ENCODE measurements around the gene TMEM87B. TPM values are rescaled to one million over a fixed set of nuclear protein-coding genes. Genes with fewer than 3 reads are reported as not detected.

The TMEM87B gene
- total and polyA plus RNA-seq, 2 of the 4 experiments (the other 2 are of a cell fraction) = 6.3 to 12.5 TPM

GRCh38 chr2:112024231-112024630, 30.8 kb upstream of the TMEM87B start:
- Histone ChIP-seq H3K27me3 (ENCODE audit: control insufficient read depth, insufficient read depth, low read length) (peaks cover 8% of the 10 kb centered on the region), H3K79me1 (ENCODE audit: low read depth in 1 of 2, low read length in 2 of 2) (no peaks in the 10 kb centered on the region), H4K20me1 (ENCODE audit: insufficient read depth, low read length) (no peaks in the 10 kb centered on the region; the same call in 1 of the 2 replicates), H3K9ac (ENCODE audit: low read depth, low read length) (no peak overlapping the region), H4K8ac (ENCODE audit: low read depth in 2 of 2, low read length in 2 of 2) (no peak overlapping the region), H3K56ac (ENCODE audit: extremely low read depth, insufficient read depth, low read length) (no peak overlapping the region), H2AK9ac (replicated peaks; ENCODE audit: low read depth, low read length, poor library complexity) (no peak overlapping the region), H3K4me1 (ENCODE audit: control insufficient read depth, insufficient read depth, low read length) (no peaks in the 10 kb centered on the region), H2AK5ac (ENCODE audit: low read depth, low read length) (no peak overlapping the region), H3K9me3 (ENCODE audit: control insufficient read depth, insufficient read depth, low read length) (no peaks in the 10 kb centered on the region), H3K14ac (replicated peaks; ENCODE audit: low read depth, low read length) (no peak overlapping the region), H3K18ac (ENCODE audit: low read depth, low read length) (no peak overlapping the region), H2BK5ac (ENCODE audit: low read depth, low read length, poor library complexity, severe bottlenecking) (no peak overlapping the region), H3K23ac (ENCODE audit: low read depth, low read length) (no peak overlapping the region), H3K4ac (ENCODE audit: low read depth, low read length) (no peak overlapping the region), H3K36me3 (ENCODE audit: control insufficient read depth, insufficient read depth, low read length) (no peaks in the 10 kb centered on the region), H2BK20ac (ENCODE audit: low read depth, low read length) (no peak overlapping the region), H3K27ac (ENCODE audit: insufficient read depth, low read length) (no peak overlapping the region), H2BK15ac (ENCODE audit: low read depth, low read length) (no peak overlapping the region), H3K9me1 (ENCODE audit: insufficient read depth, low read length) (no peaks in the 10 kb centered on the region), H3K4me3 (ENCODE audit: insufficient read depth, low read depth, low read length) (no peak overlapping the region), H4K91ac (ENCODE audit: insufficient read depth, low read depth, low read length) (no peak overlapping the region), H3K4me2 (ENCODE audit: low read depth, low read length) (no peak overlapping the region), H4K5ac (ENCODE audit: low read depth, low read length) (no peak overlapping the region), H2BK120ac (ENCODE audit: low read depth, low read length) (no peak overlapping the region), H2AFZ (replicated peaks; ENCODE audit: low read length, poor library complexity) (no peak overlapping the region)
- 71% methylated on average over 4 of the region's 9 CpGs; no CpG with 5 or more reads in 1 of the 2 experiments for WGBS, 2 experiments (ENCODE audit: extremely low coverage in 2 of 2, insufficient read length in 1 of 2)
- no peak for ATAC-seq (ENCODE audit: low read depth)
- TF ChIP-seq USF2 (IDR thresholded peaks at IDR 0.05; ENCODE audit: low read depth, low read length) (no peak), RCOR1 (IDR thresholded peaks at IDR 0.05; ENCODE audit: insufficient replicate concordance, low read length) (no peak), ELK1 (IDR thresholded peaks at IDR 0.05; ENCODE audit: borderline replicate concordance, low read depth, low read length) (no peak), RAD21 (IDR thresholded peaks at IDR 0.05; ENCODE audit: low read length) (no peak), SMC3 (IDR thresholded peaks at IDR 0.05; ENCODE audit: low read depth, low read length) (no peak), POLR2A (IDR thresholded peaks at IDR 0.05; ENCODE audit: low read depth, low read length) (no peak), MAFK (IDR thresholded peaks at IDR 0.05; ENCODE audit: low read depth, low read length) (no peak), CTCF (conservative IDR thresholded peaks at IDR 0.05; ENCODE audit: low read depth, low read length) (no peak), NFE2L2 (IDR thresholded peaks at IDR 0.05; ENCODE audit: low read depth, low read length) (no peak), RFX5 (IDR thresholded peaks at IDR 0.05; ENCODE audit: low read depth, low read length) (no peak), BHLHE40 (IDR thresholded peaks at IDR 0.05; ENCODE audit: low read depth, low read length) (no peak), FOS (IDR thresholded peaks at IDR 0.05; ENCODE audit: low read depth, low read length) (no peak), CEBPB (IDR thresholded peaks at IDR 0.05; ENCODE audit: low read depth, low read length) (no peak)
- in situ Hi-C loops (cut with MboI; ENCODE audit: low sequenced_read_pairs) = no loop called here
- ChIA-PET CTCF (no interaction called here), POLR2A (ENCODE audit: unreplicated experiment) (no interaction called here)
- intact Hi-C loops (cut with micrococcal nuclease) = no loop called here
- dilution Hi-C loops (cut with HindIII; ENCODE audit: low sequenced_read_pairs, unreplicated experiment) = no loop called here
- no peak for DNase-seq
- BruUV-seq (replicated peaks) = no TSS peak

Measured in IMR-90 (cell line).